A673 (cell line): ENCODE measurements around the gene RBFOX2. TPM values are rescaled to one million over a fixed set of nuclear protein-coding genes. Genes with fewer than 3 reads are reported as not detected.

ENCODE experiments used
- BruUV-seq: library from RNA; stranded (reverse); fragments of 400-500 nt; replicated peaks from 2 replicates; lab custom pipeline; 2021; lab: Mats Ljungman, UMichigan
- CTCF ChIA-PET: fragments of 300-600 bp; sonication (Branson Sonifier 250); formaldehyde crosslinking; loops from one replicate; lab custom pipeline; 2022; ENCODE audit warnings: antibody characterized with exemption; lab: Charles Lee
- POLR2A ChIA-PET: fragments of 300-600 bp; sonication (Branson Sonifier 250); formaldehyde crosslinking; loops from one replicate; lab custom pipeline; 2022; ENCODE audit warnings: antibody characterized with exemption; ENCODE audit not compliant: low non-redundant PET; lab: Charles Lee
- DNase-seq: peaks from one replicate; pipeline ENCODE4 v3.0.0-alpha.2; 2015; ENCODE audit warnings: low spot score
- H3K27ac ChIP-seq: fragments of 200-600 bp; sonication (generic); 2 replicates; pipeline ENCODE4 v1.5.1; 2016; ENCODE audit warnings: mixed run types, low read depth, mild to moderate bottlenecking, mixed read lengths, antibody characterized with exemption, low read length; ENCODE audit not compliant: poor library complexity, severe bottlenecking
- H3K27me3 ChIP-seq: fragments of 200-600 bp; sonication (generic); replicated peaks from 2 replicates; pipeline ENCODE4 v1.6.1; 2017; ENCODE audit warnings: mixed run types, low read depth, mild to moderate bottlenecking, mixed read lengths, antibody characterized with exemption, low read length; ENCODE audit not compliant: insufficient read depth, poor library complexity
- H3K36me3 ChIP-seq: fragments of 200-600 bp; sonication (generic); 2 replicates; pipeline ENCODE4 v1.6.1; 2016; ENCODE audit warnings: mixed run types, mild to moderate bottlenecking, mixed read lengths, antibody characterized with exemption, low read length; ENCODE audit not compliant: insufficient read depth, poor library complexity, severe bottlenecking
- H3K4me1 ChIP-seq: fragments of 200-600 bp; sonication (generic); 2 replicates; pipeline ENCODE4 v1.6.1; 2017; ENCODE audit warnings: mixed run types, mild to moderate bottlenecking, mixed read lengths, antibody characterized with exemption, low read length; ENCODE audit not compliant: insufficient read depth, poor library complexity, severe bottlenecking
- H3K4me3 ChIP-seq: fragments of 200-600 bp; sonication (generic); 2 replicates; pipeline ENCODE4 v1.5.1; 2016; ENCODE audit warnings: low read depth, mixed run types, mild to moderate bottlenecking, mixed read lengths, low read length; ENCODE audit not compliant: poor library complexity, severe bottlenecking
- H3K9me3 ChIP-seq: fragments of 200-600 bp; sonication (generic); 2 replicates; pipeline ENCODE4 v1.6.1; 2016; ENCODE audit warnings: mixed run types, low read depth, mild to moderate bottlenecking, mixed read lengths, antibody characterized with exemption, low read length; ENCODE audit not compliant: poor library complexity, severe bottlenecking
- CTCF ChIP-seq: fragments of 300-800, 200-600 bp; sonication (generic); conservative IDR thresholded peaks from 2 replicates; pipeline ENCODE4 v1.5.1; 2017; ENCODE audit warnings: low read depth, mild to moderate bottlenecking, antibody characterized with exemption, low read length, moderate library complexity, mixed read lengths
- EZH2 ChIP-seq: fragments of 200-600 bp; sonication (generic); IDR thresholded peaks from 2 replicates; pipeline ENCODE4 v1.6.1; 2017; ENCODE audit warnings: borderline replicate concordance, low read depth, mild to moderate bottlenecking, mixed read lengths, antibody characterized with exemption, low read length; ENCODE audit not compliant: poor library complexity, severe bottlenecking
- intact Hi-C: fragments of 100-400 bp; cut with micrococcal nuclease; formaldehyde crosslinking; loops from one replicate; pipeline ENCODE4 v1.10.0; 2022; ENCODE audit not compliant: unreplicated experiment
- total RNA-seq: library from RNA; stranded (reverse); gene quantifications from 2 replicates; pipeline ENCODE4 v1.2.3, GENCODE V29; 2021

The RBFOX2 gene
- total RNA-seq, 1 experiment from 2014 or later: 142 TPM

DNA sequence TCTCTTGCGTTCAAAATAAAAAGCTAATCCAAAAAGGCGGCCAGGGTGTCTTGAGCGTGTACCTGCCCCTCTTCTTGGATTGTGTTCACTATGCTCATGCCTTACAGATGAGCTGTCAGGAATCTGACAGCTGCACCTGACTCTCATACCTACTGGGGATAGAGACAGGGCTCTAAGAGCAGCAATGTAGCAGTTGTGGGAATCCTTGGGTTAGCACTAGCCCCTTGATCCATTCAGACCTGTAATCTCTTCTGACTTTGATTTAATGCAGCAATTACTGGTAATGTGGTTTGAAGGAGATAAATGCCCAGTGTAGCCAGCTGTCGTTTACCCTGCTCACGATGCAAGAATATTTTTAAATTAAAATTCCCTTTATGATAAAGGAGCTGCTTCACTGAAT, 165.2 kb downstream of the RBFOX2 start:
- ChIA-PET CTCF (no interaction called here), POLR2A (no interaction called here)
- TF ChIP-seq CTCF (no peak), EZH2 (no peak)
- Histone ChIP-seq H3K4me3 (no peak overlapping the region), H3K27ac (no peak overlapping the region), H3K4me1 (peaks cover 40% of the 10 kb centered on the region), H3K36me3 (no peaks in the 10 kb centered on the region), H3K9me3 (no peaks in the 10 kb centered on the region), H3K27me3 (no peaks in the 10 kb centered on the region)
- no TSS peak for BruUV-seq
- intact Hi-C loops: no loop called here
- DNase-seq: no peak

- Histone ChIP-seq H3K9me3 (no peaks in the 10 kb centered on the region), H3K4me3 (no peak overlapping the region), H3K27ac (no peak overlapping the region), H3K36me3 (no peaks in the 10 kb centered on the region), H3K27me3 (no peaks in the 10 kb centered on the region), H3K4me1 (peaks cover 40% of the 10 kb centered on the region)
- no peak for DNase-seq
- no TSS peak for BruUV-seq
- intact Hi-C loops: no loop called here
- ChIA-PET POLR2A (no interaction called here), CTCF (no interaction called here)
- TF ChIP-seq EZH2 (no peak), CTCF (no peak)
Observed at GRCh38 chr22:35862697-35863096, 165.9 kb downstream of the RBFOX2 start.

DNA sequence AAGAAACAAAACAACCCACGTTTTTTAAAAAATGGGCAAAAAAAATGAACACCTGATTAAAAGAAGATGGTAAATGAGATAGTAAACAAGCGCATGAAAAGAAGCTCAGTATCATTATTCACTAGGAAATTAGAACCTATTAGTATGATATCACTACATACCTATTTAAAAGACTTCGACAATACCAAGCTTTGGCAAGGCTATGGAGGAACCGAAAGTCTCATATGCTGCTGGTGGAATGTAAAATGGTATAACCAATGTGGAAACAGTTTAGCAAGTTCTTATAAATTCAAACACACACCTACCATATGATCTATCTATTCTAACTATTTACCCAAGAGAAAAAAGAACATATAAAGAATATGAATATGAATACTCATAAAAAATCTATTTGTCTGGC, 167.2 kb downstream of the RBFOX2 start:
- CTCF ChIA-PET: no interaction called here
- no peak for DNase-seq
- Histone ChIP-seq H3K9me3 (no peaks in the 10 kb centered on the region), H3K27me3 (no peaks in the 10 kb centered on the region), H3K27ac (no peak overlapping the region), H3K36me3 (no peaks in the 10 kb centered on the region), H3K4me3 (no peak overlapping the region), H3K4me1 (peaks cover 32% of the 10 kb centered on the region)
- intact Hi-C loops: no loop called here
- BruUV-seq: no TSS peak
- TF ChIP-seq EZH2 (no peak), CTCF (no peak)
- POLR2A ChIA-PET: interaction anchor here (0.5 kb wide), 1 partner anchor 20 kb away, joined by 3 read pairs; no protein-coding TSS in a partner anchor
